ENCODE measurements around the gene CD247.

Gene CD247

DNA sequence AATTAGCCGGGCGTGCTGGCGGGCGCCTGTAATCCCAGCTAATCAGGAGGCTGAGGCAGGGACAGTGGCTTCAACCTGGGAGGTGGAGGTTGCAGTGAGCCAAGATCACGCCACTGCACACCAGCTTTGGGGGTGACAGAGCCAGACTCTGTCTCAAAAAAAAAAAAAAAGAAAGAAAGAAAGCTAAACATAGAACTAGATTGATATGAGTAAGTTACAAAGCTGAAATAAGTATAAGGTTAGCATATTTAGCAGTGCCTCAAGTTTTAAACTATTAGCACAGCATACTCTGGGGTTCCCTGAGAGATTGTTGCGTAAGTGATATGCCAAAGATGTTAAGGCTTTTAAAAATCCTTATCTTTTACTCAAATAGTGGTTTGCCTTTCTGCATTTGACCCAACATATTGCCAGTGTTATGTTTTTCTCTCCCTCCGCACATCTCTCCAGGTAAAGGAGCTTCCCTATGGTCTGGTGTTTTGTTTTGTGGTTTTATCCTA, 126.1 kb downstream of the CD247 start:
- Histone ChIP-seq H3K79me2 (ENCODE audit: insufficient read depth, low read length) (no peaks in the 10 kb centered on the region), H3K27me3 (ENCODE audit: insufficient read depth, low read length, poor library complexity, severe bottlenecking) (no peaks in the 10 kb centered on the region), H3K9me3 (ENCODE audit: insufficient read depth, low read depth, low read length) (no peaks in the 10 kb centered on the region), H3K36me3 (ENCODE audit: insufficient read depth, low read length) (peaks cover 65% of the 10 kb centered on the region), H3K4me3 (ENCODE audit: low read length, poor library complexity, severe bottlenecking) (no peak overlapping the region), H3K4me1 (ENCODE audit: insufficient read depth, low read length, poor library complexity, severe bottlenecking) (no peaks in the 10 kb centered on the region), H2AFZ (ENCODE audit: low read length) (no peak overlapping the region), H4K20me1 (ENCODE audit: insufficient read depth, low read length, poor library complexity, severe bottlenecking) (no peaks in the 10 kb centered on the region), H3K4me2 (ENCODE audit: low read depth, low read length, poor library complexity, severe bottlenecking) (no peak overlapping the region), H3F3A (ENCODE audit: low read depth) (no peaks in the 10 kb centered on the region), H3K9ac (ENCODE audit: low read depth, low read length, poor library complexity, severe bottlenecking) (no peak overlapping the region), H3K9me2 (replicated peaks; ENCODE audit: low read depth, low read length) (no peaks in the 10 kb centered on the region)
- TF ChIP-seq, protein P1, sequence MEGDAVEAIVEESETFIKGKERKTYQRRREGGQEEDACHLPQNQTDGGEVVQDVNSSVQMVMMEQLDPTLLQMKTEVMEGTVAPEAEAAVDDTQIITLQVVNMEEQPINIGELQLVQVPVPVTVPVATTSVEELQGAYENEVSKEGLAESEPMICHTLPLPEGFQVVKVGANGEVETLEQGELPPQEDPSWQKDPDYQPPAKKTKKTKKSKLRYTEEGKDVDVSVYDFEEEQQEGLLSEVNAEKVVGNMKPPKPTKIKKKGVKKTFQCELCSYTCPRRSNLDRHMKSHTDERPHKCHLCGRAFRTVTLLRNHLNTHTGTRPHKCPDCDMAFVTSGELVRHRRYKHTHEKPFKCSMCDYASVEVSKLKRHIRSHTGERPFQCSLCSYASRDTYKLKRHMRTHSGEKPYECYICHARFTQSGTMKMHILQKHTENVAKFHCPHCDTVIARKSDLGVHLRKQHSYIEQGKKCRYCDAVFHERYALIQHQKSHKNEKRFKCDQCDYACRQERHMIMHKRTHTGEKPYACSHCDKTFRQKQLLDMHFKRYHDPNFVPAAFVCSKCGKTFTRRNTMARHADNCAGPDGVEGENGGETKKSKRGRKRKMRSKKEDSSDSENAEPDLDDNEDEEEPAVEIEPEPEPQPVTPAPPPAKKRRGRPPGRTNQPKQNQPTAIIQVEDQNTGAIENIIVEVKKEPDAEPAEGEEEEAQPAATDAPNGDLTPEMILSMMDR (conservative IDR thresholded peaks at IDR 0.05; ENCODE audit: low read length) = no peak
- TF ChIP-seq EZH2phosphoT487 (IDR thresholded peaks at IDR 0.05; ENCODE audit: borderline replicate concordance) = no peak

- no peaks in the 10 kb centered on the region for H3K4me1 ChIP-seq (ENCODE audit: insufficient read depth, low read length, poor library complexity, severe bottlenecking)
- TF ChIP-seq, protein P1 (conservative IDR thresholded peaks at IDR 0.05; ENCODE audit: low read length) = no peak
- no peak for TF ChIP-seq EZH2phosphoT487 (IDR thresholded peaks at IDR 0.05; ENCODE audit: borderline replicate concordance)
- no peak overlapping the region for H3K9ac ChIP-seq (ENCODE audit: low read depth, low read length, poor library complexity, severe bottlenecking)
- no peak overlapping the region for H3K4me2 ChIP-seq (ENCODE audit: low read depth, low read length, poor library complexity, severe bottlenecking)
- H2AFZ ChIP-seq (ENCODE audit: low read length) = no peak overlapping the region
- H3K4me3 ChIP-seq (ENCODE audit: low read length, poor library complexity, severe bottlenecking) = no peak overlapping the region
- H3K79me2 ChIP-seq (ENCODE audit: insufficient read depth, low read length) = no peaks in the 10 kb centered on the region
- no peaks in the 10 kb centered on the region for H3F3A ChIP-seq (ENCODE audit: low read depth)
- H3K9me3 ChIP-seq (ENCODE audit: insufficient read depth, low read depth, low read length) = no peaks in the 10 kb centered on the region
- no peaks in the 10 kb centered on the region for H3K27me3 ChIP-seq (ENCODE audit: insufficient read depth, low read length, poor library complexity, severe bottlenecking)
- H3K9me2 ChIP-seq (replicated peaks; ENCODE audit: low read depth, low read length) = no peaks in the 10 kb centered on the region
- H3K36me3 ChIP-seq (ENCODE audit: insufficient read depth, low read length) = peaks cover 70% of the 10 kb centered on the region
- H4K20me1 ChIP-seq (ENCODE audit: insufficient read depth, low read length, poor library complexity, severe bottlenecking) = no peaks in the 10 kb centered on the region
Measured at GRCh38 chr1:167388976-167389375, 129.4 kb downstream of the CD247 start.

GRCh38 chr1:167387251-167387910, 130.9 kb downstream of the CD247 start:
- Histone ChIP-seq H3K4me3 (ENCODE audit: low read length, poor library complexity, severe bottlenecking) (no peak overlapping the region), H3K4me2 (ENCODE audit: low read depth, low read length, poor library complexity, severe bottlenecking) (no peak overlapping the region), H3K36me3 (ENCODE audit: insufficient read depth, low read length) (peaks cover 78% of the 10 kb centered on the region), H2AFZ (ENCODE audit: low read length) (no peak overlapping the region), H3K27me3 (ENCODE audit: insufficient read depth, low read length, poor library complexity, severe bottlenecking) (no peaks in the 10 kb centered on the region), H3K4me1 (ENCODE audit: insufficient read depth, low read length, poor library complexity, severe bottlenecking) (no peaks in the 10 kb centered on the region), H3F3A (ENCODE audit: low read depth) (no peaks in the 10 kb centered on the region), H3K79me2 (ENCODE audit: insufficient read depth, low read length) (no peaks in the 10 kb centered on the region), H4K20me1 (ENCODE audit: insufficient read depth, low read length, poor library complexity, severe bottlenecking) (no peaks in the 10 kb centered on the region), H3K9me2 (replicated peaks; ENCODE audit: low read depth, low read length) (no peaks in the 10 kb centered on the region), H3K9ac (ENCODE audit: low read depth, low read length, poor library complexity, severe bottlenecking) (no peak overlapping the region), H3K9me3 (ENCODE audit: insufficient read depth, low read depth, low read length) (no peaks in the 10 kb centered on the region)
- TF ChIP-seq, protein P1 (conservative IDR thresholded peaks at IDR 0.05; ENCODE audit: low read length) = no peak
- no peak for TF ChIP-seq EZH2phosphoT487 (IDR thresholded peaks at IDR 0.05; ENCODE audit: borderline replicate concordance)
